NCI-H82 treated with DMSO at 0.1 percent for 48 hours (cell line): ENCODE measurements around the gene LHX6.

ENCODE experiments used
- DNase-seq: peaks from one replicate; lab custom pipeline; 2025; ENCODE audit not compliant: unreplicated experiment; lab: John Stamatoyannopoulos, UW

The LHX6 gene

GRCh38 chr9:122216798-122217418 lies 11.8 kb downstream of the LHX6 start:
- DNase-seq, result no peak

GRCh38 chr9:122216138-122216797 lies 12.5 kb downstream of the LHX6 start:
- no peak for DNase-seq

- DNase-seq, result no peak
Measured at GRCh38 chr9:122215663-122216062, 13.1 kb downstream of the LHX6 start.

- DNase-seq, result no peak
Measured at GRCh38 chr9:122214507-122214906, 14.2 kb downstream of the LHX6 start.

GRCh38 chr9:122213589-122214413 lies 15.0 kb downstream of the LHX6 start:
- peak; percentile 18 for DNase-seq

GRCh38 chr9:122213102-122213588 lies 15.6 kb downstream of the LHX6 start:
- DNase-seq, result no peak

GRCh38 chr9:122212473-122213004 lies 16.2 kb downstream of the LHX6 start:
- DNase-seq, result no peak

GRCh38 chr9:122209451-122209850 lies 19.3 kb downstream of the LHX6 start:
- DNase-seq, result no peak

- no peak for DNase-seq
Measured at GRCh38 chr9:122207096-122207495, 21.7 kb downstream of the LHX6 start.

GRCh38 chr9:122206118-122207046 lies 22.4 kb downstream of the LHX6 start:
- no peak for DNase-seq

GRCh38 chr9:122205176-122205575 lies 23.6 kb downstream of the LHX6 start:
- DNase-seq, result no peak

GRCh38 chr9:122204491-122204890 lies 24.3 kb downstream of the LHX6 start:
- no peak for DNase-seq

GRCh38 chr9:122204055-122204454 lies 24.7 kb downstream of the LHX6 start:
- no peak for DNase-seq

- DNase-seq, result no peak
Measured at GRCh38 chr9:122202111-122202510, 26.6 kb downstream of the LHX6 start.

GRCh38 chr9:122201641-122202040 lies 27.1 kb downstream of the LHX6 start:
- DNase-seq, result no peak

GRCh38 chr9:122200960-122201595 lies 27.7 kb downstream of the LHX6 start:
- DNase-seq, result no peak

GRCh38 chr9:122197882-122198281 lies 30.9 kb downstream of the LHX6 start:
- DNase-seq, result no peak

- no peak for DNase-seq
Measured at GRCh38 chr9:122197426-122197825, 31.3 kb downstream of the LHX6 start.

GRCh38 chr9:122195875-122196274 lies 32.9 kb downstream of the LHX6 start:
- DNase-seq, result no peak

- no peak for DNase-seq
Measured at GRCh38 chr9:122193651-122194050, 35.1 kb downstream of the LHX6 start.
